HG03432 (cell line): ENCODE results near the gene AKAP6.

Source experiments
- ATAC-seq: cut with Tn5 transposase; IDR thresholded peaks from one replicate; pipeline ENCODE4 v1.9.1; 2021; ENCODE audit warnings: mild to moderate bottlenecking, moderate library complexity; ENCODE audit not compliant: unreplicated experiment

AKAP6 gene

DNA sequence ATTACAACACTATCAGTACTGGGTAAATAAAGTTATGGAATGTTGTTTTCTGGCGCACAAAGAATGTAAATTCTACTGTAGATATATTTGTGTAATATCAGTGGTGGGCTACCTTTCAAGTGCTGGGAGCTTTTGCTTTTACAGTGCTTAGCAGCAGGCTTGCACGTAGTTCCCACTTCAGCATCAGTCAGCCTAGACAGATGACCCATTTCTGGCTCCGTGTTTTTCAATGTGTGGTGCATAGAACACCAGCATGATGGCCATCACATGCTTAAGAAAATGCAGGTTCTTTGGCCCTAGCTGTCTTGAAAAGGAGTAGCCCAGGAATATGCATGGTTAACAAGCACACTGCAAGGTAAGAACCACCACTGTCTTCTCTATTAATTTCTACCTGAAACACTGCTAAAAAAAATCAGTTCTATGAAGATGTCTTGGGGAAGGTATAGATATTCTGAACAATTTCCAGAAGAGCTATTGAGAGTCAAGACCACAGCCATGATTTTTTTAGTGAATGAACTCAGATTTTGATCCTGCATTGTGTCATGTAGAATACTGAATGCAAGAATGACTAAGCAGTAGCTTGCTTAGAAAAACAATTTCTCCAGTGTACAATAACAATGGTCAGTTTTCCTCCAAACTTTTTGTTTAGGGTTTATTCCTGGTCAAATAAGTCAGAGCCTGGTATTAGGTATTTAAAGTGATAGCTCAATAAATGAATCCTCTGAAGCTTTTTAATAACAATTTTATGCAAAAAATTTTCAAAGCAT, 195.7 kb downstream of the AKAP6 start:
- ATAC-seq = no peak

DNA sequence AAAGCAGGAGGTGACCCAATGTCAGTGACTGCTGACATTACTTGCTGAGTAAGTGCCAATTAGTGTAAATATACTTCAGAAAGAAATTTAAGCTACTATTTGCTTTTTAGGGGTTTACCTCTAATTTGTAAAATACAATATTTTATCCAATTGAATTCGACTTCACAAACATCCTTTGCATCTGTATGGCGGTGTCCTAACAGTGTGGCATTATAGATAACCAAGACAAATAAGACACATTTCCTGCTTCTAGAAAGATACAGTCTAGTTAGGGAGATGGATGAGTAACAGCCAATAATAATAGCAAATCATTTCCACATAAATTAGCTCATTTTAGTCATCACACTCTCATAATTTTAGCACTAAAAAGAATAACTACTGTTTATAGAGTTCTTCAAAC, 196.5 kb downstream of the AKAP6 start:
- ATAC-seq = no peak

DNA sequence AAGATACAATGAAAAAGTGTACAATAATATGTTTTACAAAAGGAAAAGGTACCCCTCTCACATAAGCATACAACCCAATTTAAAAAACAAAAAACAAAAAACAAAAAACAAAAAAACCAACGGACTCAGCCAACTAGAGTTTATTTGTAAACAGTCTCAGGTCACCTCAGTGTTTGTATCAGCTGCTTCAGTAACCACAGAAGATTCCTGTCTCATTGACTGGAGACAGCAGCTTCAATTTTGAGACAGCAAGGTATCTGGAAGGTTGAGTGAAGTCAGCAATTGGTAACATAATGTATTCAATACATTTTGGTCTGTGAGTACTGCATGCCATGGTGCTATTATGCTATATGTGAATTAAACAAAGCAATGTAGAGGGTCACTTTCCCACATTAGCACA, 201.7 kb downstream of the AKAP6 start:
- ATAC-seq = no peak

DNA sequence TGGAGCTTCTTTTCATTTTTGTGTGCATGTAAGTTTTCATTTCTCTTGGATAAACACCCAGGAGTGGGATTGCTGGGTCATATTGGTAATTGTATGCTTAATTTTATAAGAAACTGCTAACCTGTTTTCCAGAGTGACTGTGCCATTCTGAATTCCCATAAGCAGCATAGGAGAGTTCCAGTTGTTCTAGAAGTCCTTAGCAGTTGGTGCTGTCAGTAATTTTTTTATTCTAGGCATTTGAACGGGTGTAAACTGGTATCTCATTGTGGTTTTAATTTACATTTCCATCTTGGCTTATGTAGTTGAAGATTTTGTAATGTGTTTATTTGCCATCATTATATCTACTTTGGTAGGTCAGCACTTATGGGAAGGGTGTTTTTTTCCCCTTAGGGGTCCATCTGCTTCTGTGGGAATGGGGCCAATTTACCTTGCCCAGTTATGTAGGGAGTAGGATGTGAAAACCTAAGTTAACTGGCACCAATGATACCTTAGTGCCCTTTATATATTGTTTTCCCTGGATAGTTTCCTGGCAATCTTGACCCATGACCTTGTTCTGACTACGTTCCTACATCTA, 202.9 kb downstream of the AKAP6 start:
- ATAC-seq = no peak

DNA sequence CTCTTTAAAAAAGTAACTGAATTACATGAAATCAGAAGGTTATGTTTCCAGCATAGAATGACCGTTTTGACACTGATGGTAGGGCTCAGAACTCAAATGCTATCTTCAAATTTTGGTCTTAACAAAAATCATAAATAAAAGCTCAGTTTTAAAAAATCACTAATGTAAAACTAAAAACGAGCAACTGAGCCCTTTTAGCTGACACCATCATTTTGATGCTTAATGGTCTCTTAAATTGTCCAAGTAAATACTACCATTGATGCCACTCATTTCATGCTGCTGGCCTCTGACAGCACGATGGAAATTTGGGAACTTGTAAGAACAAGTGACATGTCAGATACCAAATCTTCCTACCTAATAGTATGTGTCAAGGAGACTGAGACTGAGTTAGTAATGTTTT, 205.0 kb downstream of the AKAP6 start:
- no peak for ATAC-seq

DNA sequence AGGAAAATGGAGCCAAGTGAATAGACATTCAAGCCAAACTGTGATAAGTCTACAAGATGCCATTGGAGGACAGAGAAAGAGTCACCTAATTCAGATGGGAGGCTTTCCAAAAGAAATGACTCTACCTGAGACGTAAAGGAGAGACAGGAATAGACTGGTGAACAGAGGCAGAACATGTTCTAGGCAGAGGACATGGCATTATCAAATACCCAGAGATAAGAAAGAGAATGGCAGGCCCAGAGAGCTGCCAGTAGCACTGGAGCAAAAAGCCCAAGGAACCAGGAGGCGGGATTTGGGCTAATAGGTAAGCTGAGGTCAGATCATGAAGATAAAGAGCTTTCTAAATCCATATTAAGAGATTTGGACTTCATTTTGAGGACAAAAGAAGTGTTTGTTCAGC, 207.1 kb downstream of the AKAP6 start:
- ATAC-seq = no peak

DNA sequence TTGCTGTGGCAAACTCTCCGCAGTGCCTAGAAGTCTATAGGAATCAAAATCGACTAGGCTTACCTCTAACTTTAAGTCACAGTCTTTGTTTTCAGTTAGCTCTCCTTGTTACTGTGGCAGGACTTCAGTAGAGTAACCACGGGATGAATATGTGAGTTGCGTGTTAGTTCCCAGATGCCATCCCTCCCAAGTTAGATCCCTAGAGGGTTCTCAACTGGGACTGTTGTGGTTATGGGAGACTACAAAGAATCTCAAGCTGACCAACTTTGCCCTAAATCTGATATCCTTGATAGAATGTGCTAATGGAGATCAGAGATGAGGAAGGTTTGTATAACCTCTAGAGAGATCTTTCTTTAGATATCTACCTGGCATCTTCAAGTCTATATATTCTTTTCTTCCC, 208.1 kb downstream of the AKAP6 start:
- ATAC-seq = no peak

DNA sequence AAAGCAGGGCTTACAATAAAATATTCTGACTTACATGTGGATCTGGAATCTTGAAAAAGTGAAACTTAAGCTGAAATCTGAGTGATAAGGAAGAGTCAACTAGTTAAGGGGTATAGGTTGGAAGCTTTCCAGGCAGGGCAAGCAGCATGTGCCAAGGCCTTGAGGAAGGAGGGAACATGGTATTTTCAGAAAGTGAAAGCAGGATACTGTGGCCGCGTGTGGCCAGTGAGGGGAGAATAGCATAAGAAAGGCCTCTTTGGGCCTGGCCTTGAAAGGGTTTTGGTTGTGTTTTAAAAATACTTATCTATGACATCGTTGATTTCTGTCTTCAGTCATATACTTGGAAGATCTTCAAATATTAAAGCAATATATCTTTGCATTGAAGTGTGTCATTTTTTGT, 213.4 kb downstream of the AKAP6 start:
- no peak for ATAC-seq

DNA sequence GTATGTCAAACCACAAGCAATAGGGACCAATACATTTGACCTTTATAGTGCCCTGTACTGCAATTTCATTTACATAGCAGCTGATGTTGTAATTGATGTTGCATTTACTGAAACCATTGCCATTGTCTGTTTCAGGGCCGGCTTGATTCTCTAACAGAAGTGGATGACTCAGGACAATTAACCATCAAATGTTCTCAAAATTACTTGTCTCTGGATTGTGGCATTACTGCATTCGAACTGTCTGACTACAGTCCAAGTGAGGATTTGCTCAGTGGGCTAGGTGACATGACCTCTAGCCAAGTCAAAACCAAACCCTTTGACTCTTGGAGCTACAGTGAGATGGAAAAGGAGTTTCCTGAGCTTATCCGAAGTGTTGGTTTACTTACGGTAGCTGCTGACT, 216.0 kb downstream of the AKAP6 start:
- no peak for ATAC-seq

DNA sequence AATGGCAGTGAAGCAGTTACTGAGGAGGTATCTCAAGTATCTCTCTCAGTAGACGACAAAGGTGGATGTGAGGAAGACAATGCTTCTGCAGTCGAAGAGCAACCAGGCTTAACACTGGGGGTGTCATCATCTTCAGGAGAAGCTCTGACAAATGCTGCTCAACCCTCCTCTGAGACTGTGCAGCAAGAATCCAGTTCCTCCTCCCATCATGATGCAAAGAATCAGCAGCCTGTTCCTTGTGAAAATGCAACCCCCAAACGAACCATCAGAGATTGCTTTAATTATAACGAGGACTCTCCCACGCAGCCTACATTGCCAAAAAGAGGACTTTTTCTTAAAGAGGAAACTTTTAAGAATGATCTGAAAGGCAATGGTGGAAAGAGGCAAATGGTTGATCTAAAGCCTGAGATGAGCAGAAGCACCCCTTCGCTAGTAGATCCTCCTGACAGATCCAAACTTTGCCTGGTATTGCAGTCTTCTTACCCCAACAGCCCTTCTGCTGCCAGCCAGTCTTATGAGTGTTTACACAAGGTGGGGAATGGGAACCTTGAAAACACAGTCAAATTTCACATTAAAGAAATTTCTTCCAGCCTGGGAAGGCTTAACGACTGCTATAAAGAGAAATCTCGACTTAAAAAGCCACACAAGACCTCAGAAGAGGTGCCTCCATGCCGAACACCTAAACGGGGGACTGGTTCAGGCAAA, 216.6 kb downstream of the AKAP6 start:
- no peak for ATAC-seq

DNA sequence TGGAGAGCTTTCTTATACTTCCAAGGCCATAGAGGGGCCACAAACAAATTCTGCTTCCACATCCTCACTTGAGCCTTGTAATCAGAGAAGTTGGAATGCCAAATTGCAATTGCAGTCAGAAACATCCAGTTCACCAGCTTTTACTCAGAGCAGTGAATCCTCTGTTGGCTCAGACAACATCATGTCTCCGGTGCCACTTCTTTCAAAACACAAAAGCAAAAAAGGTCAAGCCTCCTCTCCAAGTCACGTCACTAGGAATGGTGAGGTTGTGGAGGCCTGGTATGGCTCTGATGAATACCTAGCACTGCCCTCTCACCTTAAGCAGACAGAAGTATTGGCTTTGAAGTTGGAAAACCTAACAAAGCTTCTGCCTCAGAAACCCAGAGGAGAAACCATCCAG, 217.1 kb downstream of the AKAP6 start:
- ATAC-seq = no peak

DNA sequence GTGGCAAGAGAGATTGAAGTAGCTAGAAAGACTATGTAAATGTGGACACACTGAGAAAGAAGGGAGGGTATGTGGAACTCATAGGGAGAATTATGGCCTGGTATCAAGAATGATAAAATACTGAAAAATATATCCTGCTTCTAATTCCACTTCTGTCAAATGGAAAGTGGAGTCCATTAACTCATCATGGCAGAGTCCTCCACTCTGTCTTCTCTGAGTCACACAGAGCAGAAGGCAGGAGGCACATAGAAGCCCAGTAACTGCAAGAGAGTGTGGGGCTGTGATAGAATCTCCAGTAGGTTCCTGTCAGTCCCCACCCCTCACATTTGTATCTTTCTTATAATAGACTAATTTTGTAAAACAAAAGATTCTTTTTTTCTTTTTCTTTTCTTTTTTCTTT, 223.7 kb downstream of the AKAP6 start:
- ATAC-seq = no peak

DNA sequence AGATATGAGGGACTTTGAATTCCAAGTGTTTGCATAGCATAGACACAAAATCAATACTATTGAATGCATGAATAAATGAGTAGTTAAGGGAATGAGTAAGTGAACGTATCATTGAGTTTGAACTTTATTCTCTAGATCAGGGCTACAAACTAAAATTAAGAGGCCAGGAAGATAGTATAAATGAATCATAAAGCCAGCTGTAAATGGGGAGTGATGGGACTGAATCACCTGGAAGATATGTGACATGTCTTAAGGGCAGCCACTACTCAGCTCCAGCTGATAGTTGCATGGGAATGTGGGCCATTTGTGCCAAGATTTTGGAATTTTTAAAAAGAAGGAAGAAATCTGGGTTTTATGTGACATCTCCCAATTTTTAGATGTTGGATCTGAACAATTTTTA, 229.9 kb downstream of the AKAP6 start:
- ATAC-seq = no peak

DNA sequence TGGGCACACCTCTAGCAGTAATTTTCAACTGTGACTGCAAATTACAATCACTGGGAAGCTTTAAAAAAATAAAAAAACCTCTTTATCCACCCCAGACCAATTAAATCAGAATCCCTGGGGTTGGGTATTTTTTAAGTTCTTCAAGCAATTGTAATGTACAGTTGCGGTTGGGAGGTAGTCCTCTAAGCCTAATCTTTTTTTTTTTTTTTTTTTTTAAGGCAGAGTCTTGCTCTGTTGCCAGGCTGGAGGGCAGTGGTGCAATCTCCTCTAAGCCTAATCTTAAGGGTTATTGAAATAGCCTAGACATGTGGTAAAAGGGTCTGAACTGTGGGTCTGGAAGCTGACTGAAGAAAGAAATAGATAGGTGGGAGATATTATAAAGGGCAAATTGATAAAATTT, 230.5 kb downstream of the AKAP6 start:
- no peak for ATAC-seq

DNA sequence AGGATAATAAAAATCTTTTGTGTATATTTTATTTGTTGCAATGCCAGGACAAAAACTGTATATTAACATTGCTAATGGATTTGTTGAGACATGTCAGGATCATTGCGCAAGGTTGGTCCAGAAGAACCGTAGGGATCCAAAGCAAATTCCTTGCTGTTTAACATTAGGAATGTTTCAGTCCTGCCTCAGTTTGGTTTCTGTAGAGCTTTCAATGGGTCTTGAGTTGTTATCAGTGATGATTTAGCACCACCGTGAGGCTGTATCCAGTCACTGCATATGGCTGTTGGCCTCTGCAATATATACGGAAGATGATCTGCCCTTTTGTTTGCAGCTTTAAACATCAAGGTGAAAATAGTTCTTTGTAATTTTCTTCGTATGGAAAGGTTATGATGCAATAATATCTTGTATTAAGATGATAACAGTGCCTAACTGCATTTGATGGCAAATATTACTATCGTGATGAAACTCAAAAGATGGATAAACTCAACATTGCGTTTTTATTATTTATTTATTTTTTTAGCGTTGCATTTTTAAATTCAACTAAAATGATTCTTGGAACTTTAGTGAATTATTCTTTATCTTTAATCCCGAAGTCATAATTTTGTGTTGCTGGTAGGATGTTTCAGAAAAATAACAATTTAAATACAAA, 231.2 kb downstream of the AKAP6 start:
- ATAC-seq = peak; percentile 81

DNA sequence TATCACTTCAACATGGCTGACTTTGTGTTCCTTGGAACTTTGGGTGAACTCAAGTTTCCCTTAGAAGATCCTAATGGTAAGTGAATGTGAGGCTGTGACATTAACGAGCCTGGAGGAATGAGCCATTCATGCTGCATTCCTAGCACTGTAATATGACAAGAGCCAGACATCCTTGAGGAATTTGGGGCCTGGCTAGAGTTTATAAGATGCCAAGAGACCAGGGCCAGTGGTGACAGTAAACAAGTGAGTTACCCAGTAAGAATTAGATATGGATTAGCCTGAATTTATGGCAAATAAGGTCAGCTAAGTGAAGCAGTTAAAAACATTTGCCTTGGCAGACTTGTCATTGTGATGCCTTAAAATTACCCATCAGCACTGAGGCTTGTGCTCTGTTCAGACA, 232.4 kb downstream of the AKAP6 start:
- no peak for ATAC-seq

DNA sequence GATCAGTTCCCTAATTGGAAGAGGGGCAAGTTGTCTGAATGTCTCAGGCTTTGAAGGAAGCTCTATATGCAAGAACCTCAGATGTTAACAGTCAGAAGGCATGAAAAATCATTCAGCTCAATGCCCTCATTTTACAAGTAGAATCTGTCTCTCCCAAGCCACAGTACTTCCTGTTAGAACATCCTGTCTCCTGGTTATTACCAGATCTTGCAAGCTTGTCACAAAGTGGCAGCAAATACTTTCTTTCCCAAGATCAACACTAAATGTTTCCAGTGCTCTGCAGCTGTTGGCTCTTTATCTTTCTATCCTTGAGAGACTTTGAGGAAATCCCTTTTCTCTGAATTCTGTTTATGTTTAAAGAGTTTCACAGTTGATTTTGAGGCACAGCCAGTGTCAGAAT, 235.5 kb downstream of the AKAP6 start:
- no peak for ATAC-seq

DNA sequence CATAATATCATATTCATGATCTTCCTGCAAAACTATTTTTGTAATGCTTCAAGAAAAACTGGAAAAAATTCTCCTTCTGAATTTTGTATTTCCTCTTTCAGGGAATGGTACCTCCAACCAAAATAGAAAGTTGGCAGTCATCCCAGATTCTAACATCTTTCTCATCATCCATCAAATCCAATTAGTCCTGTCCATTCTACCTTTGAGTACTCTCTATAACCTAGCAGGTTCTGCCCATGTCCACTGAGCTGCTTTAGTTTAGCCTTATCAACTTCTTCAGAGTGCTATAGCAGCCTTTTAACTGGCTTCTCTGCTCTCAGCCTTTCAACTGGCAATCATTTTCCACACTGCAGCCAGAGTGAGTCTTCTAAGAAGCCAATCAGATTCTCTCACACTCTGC, 236.2 kb downstream of the AKAP6 start:
- ATAC-seq = no peak

DNA sequence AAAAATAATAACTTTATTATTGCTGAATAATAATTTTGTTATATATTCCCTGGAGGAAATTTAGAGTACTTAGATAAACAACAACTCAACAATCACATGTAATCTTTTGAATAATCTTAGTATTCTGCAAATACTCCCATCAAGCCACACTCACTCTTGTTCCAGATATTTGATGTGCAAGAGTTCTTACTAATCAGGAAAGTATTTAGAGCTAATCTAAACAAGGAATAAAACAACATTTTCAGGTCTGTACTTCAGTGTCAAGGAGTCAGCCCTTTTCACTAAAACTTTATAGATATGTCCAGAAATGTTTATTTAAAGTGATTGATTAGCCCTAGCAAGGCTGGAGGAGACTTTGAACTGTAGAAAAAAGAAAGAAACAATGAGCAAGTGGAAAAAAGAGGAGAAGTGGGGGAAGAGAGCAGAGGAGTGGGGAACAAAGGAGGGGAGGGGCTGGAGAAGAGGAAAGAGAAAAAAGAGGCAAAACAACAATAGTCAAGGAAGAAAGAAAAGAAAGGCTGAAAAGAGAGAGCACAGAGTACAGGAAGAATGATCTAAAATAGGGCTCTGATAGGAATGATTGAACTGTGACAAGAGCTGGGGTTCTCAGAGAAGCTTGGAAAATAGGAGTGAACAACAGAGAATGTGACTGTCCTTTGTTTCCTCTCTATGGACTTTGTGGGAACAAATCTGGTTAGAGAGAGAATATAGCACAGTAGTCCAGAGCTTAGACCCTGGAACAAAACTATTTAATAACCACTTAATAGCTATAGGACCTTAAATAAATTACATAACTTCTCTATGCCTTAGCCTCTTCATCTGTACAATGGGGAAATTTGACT, 238.7 kb downstream of the AKAP6 start:
- ATAC-seq = no peak

DNA sequence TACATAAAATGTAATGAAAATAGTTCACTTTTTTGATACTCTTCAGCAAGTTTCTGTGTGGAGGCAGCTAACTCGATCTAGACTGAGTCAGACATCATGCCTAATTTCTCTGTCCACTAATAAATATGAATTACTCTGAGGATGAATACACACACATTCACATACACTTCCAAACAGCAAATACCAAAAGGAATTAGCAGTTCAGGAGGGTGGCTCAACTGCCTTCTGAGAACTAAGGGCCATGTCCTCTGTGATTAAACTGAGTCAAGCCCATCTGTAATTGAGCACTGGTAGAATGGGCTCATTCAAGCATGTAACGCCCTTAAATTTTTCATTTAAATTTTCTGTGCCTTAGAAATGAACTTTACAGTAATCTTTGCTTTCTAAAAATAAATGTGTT, 242.5 kb downstream of the AKAP6 start:
- ATAC-seq = no peak
